Breast epithelium (tissue), 4 donors: Measurements from ENCODE around the gene COL5A1. TPM values are rescaled to one million over a fixed set of nuclear protein-coding genes. Genes with fewer than 3 reads are reported as not detected.

Experiments
- DNase-seq, 2 donors: peaks; one replicate each; pipeline ENCODE4 v3.0.0-alpha.2; 2019; ENCODE audit warnings: low spot score in 2 of 2
- H3K27ac ChIP-seq, 2 donors: fragments of 200-600 bp; sonication (generic) in 1 of 2; one replicate each; pipeline ENCODE4 v1.5.1; 2016 to 2019; ENCODE audit warnings: mild to moderate bottlenecking in 1 of 2
- H3K27me3 ChIP-seq, 2 donors: fragments of 200-600 bp; sonication (generic) in 1 of 2; one replicate each; pipeline versions ENCODE4 v1.5.1 to v1.6.0; 2017 to 2019; ENCODE audit warnings: control low read depth in 1 of 2, mild to moderate bottlenecking in 1 of 2
- H3K36me3 ChIP-seq: fragments of 200-600 bp; one replicate; pipeline ENCODE4 v1.5.1; 2019
- H3K4me1 ChIP-seq, 2 donors: fragments of 200-600 bp; sonication (generic); one replicate each; pipeline ENCODE4 v1.5.1; 2016 to 2019; ENCODE audit warnings: control low read depth in 1 of 2
- H3K4me3 ChIP-seq, 3 donors: fragments of 200-600 bp; sonication (generic); 1 replicate in 2 of 3; 2 replicates in 1 of 3; pipeline ENCODE4 v1.5.1; 2016 to 2019; ENCODE audit warnings: mild to moderate bottlenecking in 3 of 3, moderate library complexity in 2 of 3
- H3K9me3 ChIP-seq, 2 donors: fragments of 200-600 bp; sonication (generic) in 1 of 2; one replicate each; pipeline ENCODE4 v1.5.1; 2016 to 2019; ENCODE audit warnings: control low read depth in 1 of 2
- POLR2A ChIP-seq: fragments of 450-650 bp; IDR thresholded peaks from one replicate; pipeline ENCODE4 v1.6.1; 2016; ENCODE audit warnings: antibody characterized with exemption, mild to moderate bottlenecking, moderate library complexity
- POLR2AphosphoS5 ChIP-seq, 3 donors: sonication (generic); formaldehyde crosslinking; IDR thresholded peaks; one replicate each; pipeline ENCODE4 v1.6.1; 2017; ENCODE audit warnings: antibody characterized with exemption in 3 of 3
- intact Hi-C: fragments of 100-400 bp; cut with DNase I; formaldehyde crosslinking; loops from one replicate; pipeline ENCODE4 v1.15.1; 2023; ENCODE audit warnings: low total_unique reads
- total RNA-seq, 3 donors: library from RNA; depleted of rRNA; stranded (reverse); fragments of >200 nt; gene quantifications; one replicate each; pipeline ENCODE4 v1.1.0, GENCODE V29; 2016
- TF ChIP-seq, protein P1 (sequence below), 3 donors: fragments of 450-650 bp; IDR thresholded peaks; one replicate each; pipeline ENCODE4 v1.5.1; 2016 to 2017; ENCODE audit warnings: antibody characterized with exemption in 3 of 3, mild to moderate bottlenecking in 3 of 3, moderate library complexity in 3 of 3

Gene COL5A1
- total RNA-seq, 3 donors from 2014 or later, result 12.1 to 17.0 (median 15.4) TPM

DNA sequence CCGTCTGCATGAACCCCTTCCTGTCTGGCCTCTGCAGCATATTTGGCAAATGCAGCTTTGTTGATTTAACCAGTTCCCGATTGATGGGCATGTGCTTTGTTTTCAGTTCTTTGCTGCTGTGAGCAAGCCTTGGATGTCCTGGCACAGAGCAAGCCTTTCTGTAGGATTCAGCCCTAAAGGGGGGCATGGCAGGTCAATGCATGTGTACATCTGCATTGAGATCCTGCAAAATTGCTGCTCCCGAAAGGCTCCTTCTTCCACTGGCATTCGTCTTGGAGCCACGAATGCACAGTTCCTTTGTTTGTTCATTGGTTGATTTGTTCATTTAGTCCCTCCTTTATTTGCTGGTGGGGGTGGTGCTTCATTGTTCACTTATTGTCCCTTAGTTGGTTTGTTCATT, 34.8 kb downstream of the COL5A1 start:
- no peak overlapping the region for H3K4me3 ChIP-seq
- DNase-seq, result no peak
- peaks cover 0 to 5% of the 10 kb centered on the region in 2 donors for H3K9me3 ChIP-seq
- H3K36me3 ChIP-seq, result no peaks in the 10 kb centered on the region
- intact Hi-C loops, result no loop called here
- TF ChIP-seq POLR2AphosphoS5 (IDR thresholded peaks at IDR 0.05), result no peak
- TF ChIP-seq POLR2A, result no peak
- TF ChIP-seq, protein P1, sequence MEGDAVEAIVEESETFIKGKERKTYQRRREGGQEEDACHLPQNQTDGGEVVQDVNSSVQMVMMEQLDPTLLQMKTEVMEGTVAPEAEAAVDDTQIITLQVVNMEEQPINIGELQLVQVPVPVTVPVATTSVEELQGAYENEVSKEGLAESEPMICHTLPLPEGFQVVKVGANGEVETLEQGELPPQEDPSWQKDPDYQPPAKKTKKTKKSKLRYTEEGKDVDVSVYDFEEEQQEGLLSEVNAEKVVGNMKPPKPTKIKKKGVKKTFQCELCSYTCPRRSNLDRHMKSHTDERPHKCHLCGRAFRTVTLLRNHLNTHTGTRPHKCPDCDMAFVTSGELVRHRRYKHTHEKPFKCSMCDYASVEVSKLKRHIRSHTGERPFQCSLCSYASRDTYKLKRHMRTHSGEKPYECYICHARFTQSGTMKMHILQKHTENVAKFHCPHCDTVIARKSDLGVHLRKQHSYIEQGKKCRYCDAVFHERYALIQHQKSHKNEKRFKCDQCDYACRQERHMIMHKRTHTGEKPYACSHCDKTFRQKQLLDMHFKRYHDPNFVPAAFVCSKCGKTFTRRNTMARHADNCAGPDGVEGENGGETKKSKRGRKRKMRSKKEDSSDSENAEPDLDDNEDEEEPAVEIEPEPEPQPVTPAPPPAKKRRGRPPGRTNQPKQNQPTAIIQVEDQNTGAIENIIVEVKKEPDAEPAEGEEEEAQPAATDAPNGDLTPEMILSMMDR (IDR thresholded peaks at IDR 0.05), result no peak
- H3K27ac ChIP-seq, result no peak overlapping the region
- no peaks in the 10 kb centered on the region for H3K27me3 ChIP-seq
- H3K4me1 ChIP-seq, result no peaks in the 10 kb centered on the region

DNA sequence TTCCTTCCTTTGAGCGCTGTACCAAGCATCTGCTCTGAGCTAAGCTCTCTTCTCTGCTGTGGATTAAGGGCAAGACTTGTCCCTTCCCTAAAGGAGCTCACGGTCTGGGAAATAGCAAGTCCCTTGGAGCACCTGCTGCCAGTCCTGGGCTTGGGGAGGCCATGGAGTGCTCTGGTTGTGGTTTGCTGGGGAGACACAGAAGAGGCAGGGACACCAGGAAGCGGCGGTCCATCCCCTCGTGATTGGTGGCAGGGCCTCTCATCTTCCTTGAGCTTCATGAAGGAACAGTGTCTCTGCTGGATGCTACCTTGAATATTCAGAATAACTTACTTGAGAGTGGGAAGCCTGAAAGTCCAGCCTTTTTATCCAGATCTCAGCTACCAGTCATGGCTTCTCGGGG, 35.3 kb downstream of the COL5A1 start:
- no peaks in the 10 kb centered on the region for H3K4me1 ChIP-seq
- DNase-seq, result no peak

DNA sequence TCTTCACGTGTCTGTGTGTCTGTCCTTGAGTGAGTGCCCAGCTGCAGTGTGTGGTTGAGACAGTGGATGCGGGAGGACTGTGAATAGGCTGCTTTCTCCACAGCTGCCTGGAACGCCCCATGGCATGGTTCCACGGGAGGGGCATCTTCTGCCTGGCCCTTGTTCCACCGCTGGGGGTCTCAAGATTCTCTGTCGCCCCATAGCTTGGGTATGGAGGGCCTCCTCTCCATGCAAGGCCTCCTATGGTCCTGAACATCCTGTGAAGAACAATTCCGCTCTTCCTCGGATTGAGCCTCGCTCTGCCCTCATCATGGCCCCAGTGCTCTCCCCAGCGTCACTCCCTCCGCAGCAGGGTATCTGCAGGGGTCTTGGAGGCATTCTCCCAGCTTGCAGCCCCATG, 36.1 kb downstream of the COL5A1 start:
- no peaks in the 10 kb centered on the region for H3K4me1 ChIP-seq
- H3K27ac ChIP-seq, result no peak overlapping the region
- intact Hi-C loops, result no loop called here
- TF ChIP-seq, protein P1 (IDR thresholded peaks at IDR 0.05), result no peak
- no peaks in the 10 kb centered on the region for H3K27me3 ChIP-seq
- no peak for DNase-seq
- no peak overlapping the region for H3K4me3 ChIP-seq
- peaks cover 0 to 5% of the 10 kb centered on the region in 2 donors for H3K9me3 ChIP-seq
- H3K36me3 ChIP-seq, result no peaks in the 10 kb centered on the region

More for the DNA sequence above, 35.3 kb downstream of the COL5A1 start:
- Histone ChIP-seq H3K9me3 (peaks cover 0 to 5% of the 10 kb centered on the region in 2 donors), H3K4me3 (no peak overlapping the region), H3K27ac (no peak overlapping the region), H3K27me3 (no peaks in the 10 kb centered on the region), H3K36me3 (no peaks in the 10 kb centered on the region)
- intact Hi-C loops, result no loop called here
- TF ChIP-seq POLR2A, result no peak
- no peak for TF ChIP-seq POLR2AphosphoS5 (IDR thresholded peaks at IDR 0.05)
- TF ChIP-seq, protein P1 (IDR thresholded peaks at IDR 0.05), result no peak

DNA sequence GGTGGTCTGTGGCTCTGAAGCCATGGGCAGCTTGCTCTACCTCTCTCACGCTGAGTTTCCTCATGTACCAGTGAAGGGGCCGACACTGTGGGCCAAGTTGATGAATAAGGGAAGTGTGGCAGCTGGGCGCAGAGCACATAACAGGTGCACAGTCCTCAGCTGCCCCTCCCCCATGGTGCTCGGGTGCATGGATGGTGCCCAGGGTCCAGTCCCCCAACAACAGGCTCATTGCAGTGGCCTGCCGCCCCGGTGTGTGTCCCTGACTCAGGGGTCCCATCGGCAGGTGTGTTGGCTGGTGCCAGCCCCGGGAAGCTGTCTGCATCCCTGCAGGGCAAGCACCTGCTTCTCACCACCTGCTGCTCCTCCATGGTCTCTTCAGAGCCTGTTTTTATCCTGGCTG, 36.6 kb downstream of the COL5A1 start:
- no peak overlapping the region for H3K4me3 ChIP-seq
- no peaks in the 10 kb centered on the region for H3K36me3 ChIP-seq
- TF ChIP-seq POLR2A, result no peak
- no peak for DNase-seq
- intact Hi-C loops, result no loop called here
- no peaks in the 10 kb centered on the region for H3K27me3 ChIP-seq
- no peak overlapping the region for H3K27ac ChIP-seq
- H3K4me1 ChIP-seq, result no peaks in the 10 kb centered on the region
- peaks cover 0 to 5% of the 10 kb centered on the region in 2 donors for H3K9me3 ChIP-seq

DNA sequence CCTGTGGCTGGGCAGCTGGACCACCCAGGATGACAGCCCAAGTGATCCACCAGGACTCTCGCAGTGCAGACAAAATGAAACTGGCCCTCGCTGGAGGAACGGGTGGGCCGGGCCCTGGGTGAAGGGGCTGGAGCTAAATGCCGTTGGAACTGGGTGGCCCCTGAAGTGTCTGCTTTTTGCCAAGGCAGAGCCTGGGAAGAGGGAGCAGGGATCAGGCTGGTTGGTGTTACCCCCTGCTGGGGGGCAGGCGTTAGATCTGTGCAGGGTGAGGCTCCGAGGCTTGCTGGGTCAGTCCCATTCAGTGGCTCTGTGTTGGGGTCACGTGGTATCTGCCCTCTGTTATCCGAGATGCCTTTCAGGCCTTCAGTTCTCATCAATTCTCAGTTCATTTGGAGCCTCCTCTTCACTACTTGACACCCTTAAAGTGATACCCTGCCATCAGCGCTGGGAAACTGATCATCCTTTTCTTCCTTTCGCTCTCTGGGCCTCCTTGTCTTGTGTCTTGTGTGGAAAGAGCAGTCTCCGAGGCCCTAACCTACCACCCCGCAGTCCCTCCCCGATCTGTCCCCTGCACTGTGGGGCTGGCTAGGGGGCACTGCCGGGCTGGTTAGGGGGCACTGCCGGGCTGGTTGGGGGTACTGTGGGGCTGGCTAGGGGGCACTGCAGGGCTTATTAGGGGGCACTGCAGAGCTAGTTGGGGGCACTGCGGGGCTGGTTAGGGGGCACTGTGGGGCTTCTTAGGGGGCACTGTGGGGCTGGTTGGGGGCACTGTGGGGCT, 37.3 kb downstream of the COL5A1 start:
- intact Hi-C loops, result no loop called here
- H3K27me3 ChIP-seq, result no peaks in the 10 kb centered on the region
- no peaks in the 10 kb centered on the region for H3K4me1 ChIP-seq
- H3K27ac ChIP-seq, result no peak overlapping the region
- no peaks in the 10 kb centered on the region for H3K36me3 ChIP-seq
- no peak overlapping the region for H3K4me3 ChIP-seq
- H3K9me3 ChIP-seq, result peaks cover 0 to 5% of the 10 kb centered on the region in 2 donors
- no peak for DNase-seq
- TF ChIP-seq, protein P1 (IDR thresholded peaks at IDR 0.05), result no peak
- TF ChIP-seq POLR2AphosphoS5 (IDR thresholded peaks at IDR 0.05) (no peak), POLR2A (no peak)
